GM19099 (cell line): ENCODE measurements around the gene COQ2.

ENCODE experiments used
- POLR2A ChIP-seq: IDR thresholded peaks from 3 replicates; pipeline ENCODE4 v1.6.1; 2011; ENCODE audit warnings: low read depth; ENCODE audit not compliant: insufficient read length; ENCODE audit errors: extremely low read depth

Gene COQ2

GRCh38 chr4:83259586-83259985 is 25.0 kb downstream of the COQ2 start:
- TF ChIP-seq POLR2A = no peak

GRCh38 chr4:83258461-83258860 is 26.1 kb downstream of the COQ2 start:
- TF ChIP-seq POLR2A = no peak

GRCh38 chr4:83257811-83258210 is 26.8 kb downstream of the COQ2 start:
- TF ChIP-seq POLR2A = no peak

GRCh38 chr4:83255584-83255983 is 29.0 kb downstream of the COQ2 start:
- no peak for TF ChIP-seq POLR2A

- no peak for TF ChIP-seq POLR2A
Observed at GRCh38 chr4:83252782-83253405, 31.7 kb downstream of the COQ2 start.

- no peak for TF ChIP-seq POLR2A
Observed at GRCh38 chr4:83251447-83251830, 33.2 kb downstream of the COQ2 start.

- no peak for TF ChIP-seq POLR2A
Observed at GRCh38 chr4:83250687-83251446, 33.7 kb downstream of the COQ2 start.

GRCh38 chr4:83248486-83248885 is 36.1 kb downstream of the COQ2 start:
- no peak for TF ChIP-seq POLR2A

GRCh38 chr4:83247415-83248357 is 36.9 kb downstream of the COQ2 start:
- TF ChIP-seq POLR2A = no peak

- TF ChIP-seq POLR2A = no peak
Observed at GRCh38 chr4:83241132-83241531, 43.5 kb downstream of the COQ2 start.

GRCh38 chr4:83240379-83240875 is 44.2 kb downstream of the COQ2 start:
- no peak for TF ChIP-seq POLR2A

GRCh38 chr4:83238393-83239248 is 46.0 kb downstream of the COQ2 start:
- no peak for TF ChIP-seq POLR2A

- no peak for TF ChIP-seq POLR2A
Observed at GRCh38 chr4:83237591-83237990, 47.0 kb downstream of the COQ2 start.

- no peak for TF ChIP-seq POLR2A
Observed at GRCh38 chr4:83234902-83235644, 49.5 kb downstream of the COQ2 start.

- TF ChIP-seq POLR2A = no peak
Observed at GRCh38 chr4:83232082-83232481, 52.5 kb downstream of the COQ2 start.
